Measurements from ENCODE around the gene NKX1-2. TPM values are rescaled to one million over a fixed set of nuclear protein-coding genes. Genes with fewer than 3 reads are reported as not detected.

The NKX1-2 gene
- total RNA-seq, 1 experiment from 2014 or later: 3.4 TPM

DNA sequence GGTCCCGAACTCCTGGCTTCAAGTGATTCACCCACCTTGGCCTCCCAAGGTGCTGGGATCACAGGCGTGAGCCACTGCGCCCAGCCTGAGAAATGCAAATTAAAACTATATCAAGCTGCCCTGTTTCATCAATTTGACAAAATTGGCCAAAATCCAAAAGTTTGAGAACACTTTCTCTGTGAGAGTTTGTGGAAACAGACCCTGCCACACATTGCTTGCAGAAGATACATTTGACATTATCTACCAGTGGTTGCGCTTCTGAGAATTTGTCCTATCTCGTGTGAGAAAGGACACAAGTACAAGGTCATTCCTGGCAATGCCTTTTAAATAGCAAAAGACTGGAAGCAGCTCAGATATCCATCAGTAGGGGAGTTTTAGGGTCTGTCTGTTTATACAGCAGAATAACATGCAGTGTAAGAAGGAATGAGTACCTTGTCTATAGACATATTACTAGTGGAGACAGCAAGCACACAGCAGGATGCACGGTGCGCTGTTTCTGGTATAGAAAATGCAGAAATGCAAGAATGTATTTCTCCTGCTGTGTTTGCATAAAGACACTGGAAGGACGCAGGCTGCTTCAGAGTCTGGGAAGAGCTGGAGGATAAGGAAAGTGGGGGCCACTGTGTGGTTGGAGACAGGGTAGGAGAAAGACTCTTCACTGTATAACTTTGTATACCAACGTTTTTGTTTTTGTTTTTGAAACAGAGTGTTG lies 16.1 kb upstream of the NKX1-2 start:
- H3K27me3 ChIP-seq (ENCODE audit: insufficient read depth, low read length): no peaks in the 10 kb centered on the region
- no TSS peak for BruUV-seq (replicated peaks)
- ChIA-PET RAD21 (ENCODE audit: low non-redundant PET in 1 of 2, low total read pairs in 2 of 2, uncharacterized antibody in 2 of 2, unreplicated experiment in 2 of 2) (no interaction called here), CTCF (no interaction called here), POLR2A (no interaction called here)
- no peaks in the 10 kb centered on the region for H3K9me2 ChIP-seq (ENCODE audit: insufficient read depth)
- DNase-seq (ENCODE audit: low read depth, low spot score) (no peak), ATAC-seq (no peak)
- H2AFZ ChIP-seq (ENCODE audit: low read depth, low read length, poor library complexity, severe bottlenecking): no peak overlapping the region
- no peaks in the 10 kb centered on the region for H3K36me3 ChIP-seq (ENCODE audit: control insufficient read depth in 1 of 2, insufficient read depth in 2 of 2, low read length in 2 of 2)
- H3K9ac ChIP-seq (ENCODE audit: low read length): no peak overlapping the region
- peaks cover 0 to 22% of the 10 kb centered on the region in 2 experiments; a peak in 2 of 4 replicates for H3K4me1 ChIP-seq (ENCODE audit: control insufficient read depth in 1 of 2, insufficient read depth in 2 of 2, low read length in 2 of 2)
- intact Hi-C loops (cut with micrococcal nuclease): no loop called here
- TF ChIP-seq, protein P1, sequence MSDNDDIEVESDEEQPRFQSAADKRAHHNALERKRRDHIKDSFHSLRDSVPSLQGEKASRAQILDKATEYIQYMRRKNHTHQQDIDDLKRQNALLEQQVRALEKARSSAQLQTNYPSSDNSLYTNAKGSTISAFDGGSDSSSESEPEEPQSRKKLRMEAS (IDR thresholded peaks at IDR 0.05): no peak
- TF ChIP-seq EZH2 (IDR thresholded peaks at IDR 0.05): no peak
- TF ChIP-seq POLR2A (IDR thresholded peaks at IDR 0.05; ENCODE audit: borderline replicate concordance, extremely low read depth, insufficient read depth, insufficient read length): no peak
- no peak for TF ChIP-seq RAD21 (IDR thresholded peaks at IDR 0.05; ENCODE audit: low read depth)
- TF ChIP-seq SRF (IDR thresholded peaks at IDR 0.05; ENCODE audit: low read depth): no peak
- TF ChIP-seq JUND (IDR thresholded peaks at IDR 0.05): no peak
- no peak for TF ChIP-seq TCF7L2 (IDR thresholded peaks at IDR 0.05; ENCODE audit: borderline replicate concordance, extremely low read depth, insufficient read depth, insufficient read length)
- TF ChIP-seq SP1 (IDR thresholded peaks at IDR 0.05; ENCODE audit: low read depth): no peak
- no peak for TF ChIP-seq ZNF274 (IDR thresholded peaks at IDR 0.05; ENCODE audit: low read depth, low read length)
- TF ChIP-seq ZFX (IDR thresholded peaks at IDR 0.05): no peak
- TF ChIP-seq, protein P2, sequence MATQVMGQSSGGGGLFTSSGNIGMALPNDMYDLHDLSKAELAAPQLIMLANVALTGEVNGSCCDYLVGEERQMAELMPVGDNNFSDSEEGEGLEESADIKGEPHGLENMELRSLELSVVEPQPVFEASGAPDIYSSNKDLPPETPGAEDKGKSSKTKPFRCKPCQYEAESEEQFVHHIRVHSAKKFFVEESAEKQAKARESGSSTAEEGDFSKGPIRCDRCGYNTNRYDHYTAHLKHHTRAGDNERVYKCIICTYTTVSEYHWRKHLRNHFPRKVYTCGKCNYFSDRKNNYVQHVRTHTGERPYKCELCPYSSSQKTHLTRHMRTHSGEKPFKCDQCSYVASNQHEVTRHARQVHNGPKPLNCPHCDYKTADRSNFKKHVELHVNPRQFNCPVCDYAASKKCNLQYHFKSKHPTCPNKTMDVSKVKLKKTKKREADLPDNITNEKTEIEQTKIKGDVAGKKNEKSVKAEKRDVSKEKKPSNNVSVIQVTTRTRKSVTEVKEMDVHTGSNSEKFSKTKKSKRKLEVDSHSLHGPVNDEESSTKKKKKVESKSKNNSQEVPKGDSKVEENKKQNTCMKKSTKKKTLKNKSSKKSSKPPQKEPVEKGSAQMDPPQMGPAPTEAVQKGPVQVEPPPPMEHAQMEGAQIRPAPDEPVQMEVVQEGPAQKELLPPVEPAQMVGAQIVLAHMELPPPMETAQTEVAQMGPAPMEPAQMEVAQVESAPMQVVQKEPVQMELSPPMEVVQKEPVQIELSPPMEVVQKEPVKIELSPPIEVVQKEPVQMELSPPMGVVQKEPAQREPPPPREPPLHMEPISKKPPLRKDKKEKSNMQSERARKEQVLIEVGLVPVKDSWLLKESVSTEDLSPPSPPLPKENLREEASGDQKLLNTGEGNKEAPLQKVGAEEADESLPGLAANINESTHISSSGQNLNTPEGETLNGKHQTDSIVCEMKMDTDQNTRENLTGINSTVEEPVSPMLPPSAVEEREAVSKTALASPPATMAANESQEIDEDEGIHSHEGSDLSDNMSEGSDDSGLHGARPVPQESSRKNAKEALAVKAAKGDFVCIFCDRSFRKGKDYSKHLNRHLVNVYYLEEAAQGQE (IDR thresholded peaks at IDR 0.05; ENCODE audit: low read depth): no peak
- no peak for TF ChIP-seq FOSL1 (IDR thresholded peaks at IDR 0.05; ENCODE audit: low read depth)
- TF ChIP-seq EZH2phosphoT487 (IDR thresholded peaks at IDR 0.05; ENCODE audit: borderline replicate concordance): no peak
- TF ChIP-seq EGR1 (IDR thresholded peaks at IDR 0.05; ENCODE audit: low read depth): no peak
- TF ChIP-seq POLR2AphosphoS5 (IDR thresholded peaks at IDR 0.05; ENCODE audit: low read depth, low read length): no peak
- H3K79me2 ChIP-seq (ENCODE audit: insufficient read depth, low read length): peaks cover 5% of the 10 kb centered on the region; the same call in 1 of the 2 replicates
- no peak overlapping the region for H3K4me3 ChIP-seq (replicated peaks in 1 of 2; ENCODE audit: low read depth in 1 of 2, low read length in 2 of 2)
- no peaks in the 10 kb centered on the region for H3K9me3 ChIP-seq (ENCODE audit: control insufficient read depth in 1 of 2, insufficient read depth in 1 of 2, low read depth in 1 of 2, low read length in 2 of 2)
- no peaks in the 10 kb centered on the region for H4K20me1 ChIP-seq (ENCODE audit: insufficient read depth)
- no peak overlapping the region for H3K4me2 ChIP-seq (ENCODE audit: low read length)
- no peak overlapping the region for H3K27ac ChIP-seq (ENCODE audit: low read depth, low read length)
